AG10803 (cell line): Measurements from ENCODE around the gene NANOS2.
A peak's percentile ranks its signal among the peaks of the same experiment; 100 is the strongest.

Experiments used
- DNase-seq: peaks from one replicate; pipeline ENCODE4 v3.0.0; 2010; ENCODE audit warnings: low read depth
- H3K4me3 ChIP-seq: 2 replicates; pipeline ENCODE4 v1.5.1; 2011; ENCODE audit warnings: mild to moderate bottlenecking, low read length, control low read depth
- CTCF ChIP-seq: conservative IDR thresholded peaks from 2 replicates; pipeline ENCODE4 v1.5.1; 2011; ENCODE audit warnings: mild to moderate bottlenecking, low read length, control low read depth, inconsistent platforms

NANOS2 gene

GRCh38 chr19:45890877-45891276, 23.7 kb downstream of the NANOS2 start:
- DNase-seq = no peak
- H3K4me3 ChIP-seq = no peak overlapping the region
- no peak for TF ChIP-seq CTCF

- DNase-seq = no peak
- no peak for TF ChIP-seq CTCF
- no peak overlapping the region for H3K4me3 ChIP-seq
Observed at GRCh38 chr19:45889210-45889885, 25.2 kb downstream of the NANOS2 start.

GRCh38 chr19:45887200-45887710, 27.3 kb downstream of the NANOS2 start:
- DNase-seq = no peak
- TF ChIP-seq CTCF = no peak
- H3K4me3 ChIP-seq = peak overlapping the region; percentile 76

GRCh38 chr19:45886427-45887199, 28.0 kb downstream of the NANOS2 start:
- H3K4me3 ChIP-seq = peak overlapping the region; percentile 76
- no peak for TF ChIP-seq CTCF
- peak; percentile 91 for DNase-seq

GRCh38 chr19:45885556-45886426, 28.8 kb downstream of the NANOS2 start, which contains the start of gene IRF2BP1:
TSS of gene IRF2BP1 (minus strand) at chr19:45886141. CDS start at chr19:45885774, 367 bp downstream.
- peak within 1 kb of the TSS; percentile 76 for H3K4me3 ChIP-seq
- DNase-seq = peak; percentile 92
- no peak for TF ChIP-seq CTCF

GRCh38 chr19:45884682-45885555, 29.7 kb downstream of the NANOS2 start:
- no peak for TF ChIP-seq CTCF

More at GRCh38 chr19:45884682-45885555, 29.7 kb downstream of the NANOS2 start:
- DNase-seq = no peak
- peak overlapping the region; percentile 76 for H3K4me3 ChIP-seq
